Posterior cingulate gyrus (tissue), 11 donors: ENCODE data around the gene TEDC1.

Experiments used
- DNase-seq, 10 donors: peaks; one replicate each; pipeline versions ENCODE4 v3.0.0 to v3.0.0-alpha.2; 2020 to 2021; ENCODE audit warnings: mixed read lengths in 3 of 10
- intact Hi-C: fragments of 100-400 bp; cut with DNase I; formaldehyde crosslinking; loops from one replicate; pipeline ENCODE4 v1.15.1; 2023

TEDC1 gene, protein sequence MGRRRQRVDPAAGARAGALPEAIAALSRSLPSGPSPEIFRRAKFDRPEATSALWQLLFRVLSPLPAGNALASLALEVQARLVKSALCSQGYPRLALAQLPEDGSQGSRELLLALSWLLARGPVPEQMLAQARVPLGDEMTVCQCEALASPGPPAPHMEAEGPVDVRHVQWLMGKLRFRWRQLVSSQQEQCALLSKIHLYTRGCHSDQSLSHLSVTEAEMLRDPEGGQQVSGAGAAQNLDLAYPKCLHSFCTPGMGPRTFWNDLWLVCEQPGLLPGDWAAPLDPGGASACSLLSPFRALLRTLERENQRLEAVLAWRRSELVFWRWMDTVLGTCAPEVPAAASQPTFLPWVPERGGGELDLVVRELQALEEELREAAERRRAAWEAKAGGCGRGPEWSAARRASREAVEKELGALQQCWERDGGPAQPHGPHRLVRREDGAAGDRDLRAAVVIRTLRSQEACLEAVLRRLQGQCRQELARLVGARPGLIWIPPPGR

DNA sequence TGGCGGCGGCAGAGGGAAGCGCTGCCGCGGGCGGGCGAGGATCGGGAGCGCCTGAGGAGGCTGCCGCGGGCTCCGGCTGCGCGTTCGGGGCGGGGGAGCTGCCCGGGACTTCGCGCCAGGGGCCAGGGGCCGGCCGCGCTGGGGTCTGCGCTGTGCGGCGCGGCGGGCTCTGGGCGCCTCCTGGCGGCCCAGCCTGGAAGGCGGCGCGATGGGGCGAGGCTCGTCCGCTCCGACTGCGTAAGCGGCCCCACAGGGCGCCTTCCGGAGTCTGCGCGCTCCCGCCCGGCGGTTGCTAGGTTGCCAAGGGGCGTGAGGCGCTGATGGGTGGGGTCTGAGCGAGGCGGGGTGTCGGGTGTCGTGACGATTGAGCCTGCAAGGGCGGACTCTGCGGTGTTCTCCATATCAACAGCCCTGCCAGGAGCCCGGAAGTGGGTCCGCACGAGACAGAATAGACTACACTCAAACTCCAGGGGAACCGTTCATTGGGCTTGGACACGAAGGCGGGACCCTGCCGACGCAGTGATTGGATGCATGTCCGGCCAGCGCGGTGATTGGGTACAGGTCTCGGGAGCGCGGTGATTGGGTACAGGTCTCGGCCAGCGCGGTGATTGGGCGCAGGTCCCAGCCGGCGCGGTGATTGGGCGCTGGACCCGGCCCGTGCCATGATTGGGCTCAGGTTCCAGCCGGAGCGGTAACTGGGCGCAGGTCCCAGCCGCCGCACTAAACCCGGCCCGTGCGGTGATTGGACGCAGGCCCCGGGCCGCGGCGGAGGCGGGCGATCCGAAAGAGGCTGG, at the start of gene TEDC1:
TEDC1 (plus strand) TSS at position 675 of the 794 bp plus-strand sequence. CDS start 130 bp downstream, outside the sequence.
- peak; percentile 99 to 100 (median 100) for DNase-seq
- intact Hi-C loops, result loop anchor here (1.0 to 2.0 kb wide), 3 partner anchors 9 to 120 kb away; no protein-coding TSS in a partner anchor

DNA sequence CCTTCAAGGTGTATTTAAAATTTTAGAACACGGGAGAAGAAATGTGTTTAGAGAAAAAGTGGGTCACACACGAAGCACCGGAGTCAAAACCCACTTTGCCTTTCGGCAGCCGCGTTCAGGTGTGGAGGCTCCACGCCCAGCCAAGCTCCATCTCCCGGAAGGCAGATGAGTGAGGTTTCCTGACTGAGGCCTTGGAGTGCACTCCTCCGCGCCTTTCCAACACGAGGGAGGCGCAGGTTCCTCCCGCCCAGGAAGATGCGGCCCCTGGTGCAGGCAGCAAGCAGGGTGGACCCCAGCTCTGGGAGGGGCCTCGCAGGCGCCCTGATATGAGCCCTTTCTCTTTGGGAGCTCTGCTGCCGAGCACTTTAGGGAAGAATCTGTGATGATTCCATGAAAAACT, 48.9 kb upstream of the TEDC1 start:
- intact Hi-C loops, result no loop called here
- no peak for DNase-seq

DNA sequence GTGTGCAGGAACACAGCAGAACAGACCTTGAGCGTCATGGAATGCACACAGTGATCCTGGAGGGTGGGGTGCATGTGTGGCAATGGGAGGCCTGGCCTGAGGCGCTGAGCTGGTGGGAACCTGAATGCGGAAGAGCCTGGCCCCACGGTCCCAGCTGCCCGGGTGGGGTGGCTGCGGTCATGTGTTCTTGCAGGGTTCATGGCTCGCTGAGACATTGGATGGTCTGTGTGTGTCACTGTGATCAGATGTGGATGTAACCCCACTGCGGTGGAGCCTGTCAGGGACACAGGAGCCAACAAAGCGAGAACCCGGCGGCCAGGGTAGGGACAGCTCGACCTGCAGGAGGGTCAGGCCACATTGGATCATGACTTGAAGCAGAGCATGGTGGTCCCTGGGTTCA, 48.2 kb upstream of the TEDC1 start:
- intact Hi-C loops, result no loop called here
- DNase-seq, result no peak

DNA sequence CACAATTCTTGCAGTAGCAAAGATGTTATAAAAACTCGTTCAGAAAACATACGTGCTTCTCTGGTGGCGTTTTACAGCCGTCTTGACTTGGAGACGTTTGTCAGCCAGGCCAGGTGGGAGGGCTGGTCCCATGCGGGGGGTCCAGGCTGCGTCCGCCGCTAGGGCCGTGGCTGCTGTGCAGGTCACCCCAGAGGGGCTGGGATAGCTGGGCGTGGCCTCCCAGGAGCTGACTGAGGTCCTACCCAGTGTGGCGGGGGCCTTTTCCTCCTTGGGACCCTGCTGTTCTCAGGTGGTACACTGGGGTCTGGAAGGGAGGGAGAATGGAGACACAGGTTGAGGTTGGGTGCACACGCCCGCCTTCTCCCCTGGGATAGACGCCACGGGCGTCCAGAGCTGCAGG, 46.2 kb upstream of the TEDC1 start:
- intact Hi-C loops, result no loop called here
- DNase-seq, result no peak

DNA sequence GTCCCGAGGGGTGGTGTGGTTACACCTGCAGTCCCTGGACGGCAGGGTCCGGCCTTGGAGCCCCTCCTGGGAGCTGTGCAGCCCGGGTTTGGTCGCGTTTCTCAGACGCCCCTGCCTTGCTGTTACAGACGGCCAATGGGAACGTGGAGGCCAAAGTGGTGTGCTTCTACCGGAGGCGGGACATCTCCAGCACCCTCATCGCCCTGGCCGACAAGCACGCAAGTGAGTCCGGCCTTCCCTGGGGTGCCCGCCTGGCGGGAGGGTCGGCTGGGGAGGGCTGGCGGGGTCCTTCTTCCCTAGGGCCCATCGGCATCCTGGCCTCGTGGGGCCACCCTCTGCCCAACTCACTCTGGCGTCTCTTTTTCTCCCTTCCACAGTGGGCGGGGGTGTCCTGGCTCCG, 45.8 kb upstream of the TEDC1 start:
- intact Hi-C loops, result no loop called here
- no peak for DNase-seq

DNA sequence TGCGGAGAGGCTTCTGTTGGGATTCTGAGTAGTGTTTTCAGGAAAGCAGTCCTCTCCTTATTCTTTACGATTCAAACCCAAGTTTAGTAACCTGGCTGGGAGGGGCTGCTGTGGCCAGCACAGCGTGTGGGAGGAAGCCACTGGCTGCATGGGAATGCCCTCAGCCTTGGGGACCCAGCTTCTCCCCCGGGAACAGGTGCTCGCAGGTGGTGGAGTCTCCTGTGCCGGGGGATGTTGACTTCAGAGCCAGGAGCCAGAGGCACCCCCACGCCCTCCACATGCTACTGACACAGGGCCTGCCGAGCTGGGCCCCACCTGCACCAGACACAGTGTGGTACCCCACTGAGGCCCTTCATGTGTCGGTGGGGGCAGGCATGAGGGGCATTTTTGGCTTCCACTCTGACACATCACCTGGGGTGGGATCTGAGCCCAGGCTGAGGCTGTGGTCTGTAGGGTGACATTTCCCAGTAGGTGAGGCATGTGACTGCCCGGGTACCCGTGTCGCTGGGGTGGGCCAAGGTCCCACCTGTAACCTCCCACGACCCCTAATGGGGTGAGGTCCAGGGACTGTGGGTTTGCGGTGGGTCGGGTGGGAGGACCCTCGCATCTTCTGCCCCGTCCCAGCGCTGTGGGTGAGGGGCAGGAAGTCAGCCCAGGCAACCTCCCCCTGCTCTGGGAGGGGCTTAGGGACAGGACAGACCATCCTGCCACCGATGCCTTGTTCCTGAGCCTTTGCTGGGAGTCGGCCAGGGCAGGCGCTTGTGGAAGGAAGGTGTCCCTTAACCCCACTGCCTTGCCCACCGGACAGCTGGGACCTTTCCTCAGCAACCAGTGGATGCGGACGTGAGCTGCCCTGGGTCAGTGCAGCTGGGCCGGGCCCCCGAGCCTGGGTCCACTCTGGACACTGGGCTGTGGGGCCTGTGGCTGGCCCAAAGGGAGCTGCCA, 44.9 kb upstream of the TEDC1 start:
- intact Hi-C loops, result no loop called here
- DNase-seq, result no peak

DNA sequence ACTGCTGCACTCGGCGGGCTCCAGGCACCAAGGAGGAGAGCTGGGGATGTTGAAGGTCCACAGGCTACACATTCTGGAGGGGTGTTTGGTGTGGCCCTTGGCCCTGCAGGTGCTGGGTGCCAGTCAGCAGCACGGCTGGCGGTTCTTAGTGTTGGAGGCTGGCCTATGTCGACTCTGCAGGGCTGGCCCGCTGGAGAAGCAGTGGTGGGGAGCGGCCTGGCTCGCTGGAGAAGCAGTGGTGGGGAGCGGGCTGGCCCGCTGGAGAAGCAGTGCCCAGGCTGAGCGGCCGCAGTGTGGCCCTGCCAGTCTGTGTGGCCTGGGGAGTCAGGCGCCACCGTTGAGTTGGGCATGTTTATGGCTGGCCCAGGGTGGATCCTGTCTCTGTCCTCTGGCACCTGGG, 44.1 kb upstream of the TEDC1 start:
- intact Hi-C loops, result no loop called here
- DNase-seq, result no peak

DNA sequence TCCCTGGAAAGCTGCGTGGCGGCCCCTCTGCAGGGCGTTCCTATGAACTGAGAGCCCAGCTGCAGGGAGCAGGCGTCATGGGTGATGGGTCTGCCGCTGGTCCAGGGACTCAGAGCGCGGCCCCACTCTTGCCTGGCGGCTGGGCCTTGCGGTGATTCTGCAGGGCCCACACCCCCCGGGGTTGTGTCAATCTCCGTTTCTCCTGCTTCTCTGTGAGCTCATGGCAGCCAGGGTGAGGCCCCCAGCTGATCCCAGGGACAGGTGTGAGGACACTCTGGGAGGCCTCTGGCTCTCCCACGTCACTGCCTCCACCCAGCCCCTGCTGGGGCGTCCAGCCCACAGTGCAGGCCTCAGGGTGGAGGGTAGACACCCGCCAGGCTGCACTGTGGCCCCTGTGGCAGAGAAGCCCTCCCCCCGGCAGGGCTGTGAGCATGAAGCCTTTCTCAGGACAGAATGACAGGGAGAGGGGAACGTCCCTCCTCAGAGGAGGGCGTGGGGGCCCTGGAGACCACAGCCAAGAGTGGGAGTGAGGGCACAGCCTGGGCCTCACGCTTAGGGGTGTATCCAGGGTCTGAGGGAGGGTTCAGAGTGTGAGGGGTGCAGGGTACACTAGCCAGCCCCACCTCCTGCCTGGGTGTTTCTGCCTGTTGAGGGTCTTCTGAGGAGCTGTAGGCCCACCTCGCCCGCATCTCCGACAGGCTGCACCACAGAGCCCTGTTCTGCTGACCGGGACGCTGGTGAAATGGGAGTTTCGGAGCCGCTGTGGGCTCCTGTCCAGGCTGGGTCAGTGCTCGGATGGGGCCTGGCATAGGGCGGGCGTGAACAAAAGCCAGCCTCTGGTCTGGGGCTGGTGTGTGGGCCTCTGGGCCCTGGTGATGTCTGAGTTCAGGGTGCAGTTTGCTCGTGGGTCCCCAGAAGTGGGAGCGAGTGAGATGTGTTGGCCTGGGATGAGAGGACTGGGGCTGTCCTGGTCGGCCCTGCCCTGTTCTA, 43.1 kb upstream of the TEDC1 start:
- intact Hi-C loops, result no loop called here
- no peak for DNase-seq

DNA sequence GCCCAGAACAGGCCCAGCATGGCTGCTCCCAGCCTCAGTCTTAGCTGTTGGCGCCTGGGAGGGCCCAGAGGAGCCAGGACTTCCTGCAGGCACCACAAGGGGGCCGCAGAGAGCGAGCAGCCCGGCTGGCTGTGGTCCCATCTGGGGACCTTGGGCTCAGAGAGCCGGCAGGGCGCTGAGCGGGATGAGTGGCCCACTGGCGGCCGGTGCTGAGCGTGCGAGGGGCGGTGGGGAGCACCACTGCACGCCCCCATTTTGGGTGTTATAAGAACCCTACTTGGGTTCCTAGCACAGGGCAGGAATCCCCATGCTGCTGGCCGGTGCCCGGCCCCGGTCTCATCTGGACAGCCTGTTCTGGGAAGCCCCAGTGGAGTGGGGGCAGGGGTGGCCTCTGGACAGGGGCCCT, 42.3 kb upstream of the TEDC1 start:
- DNase-seq, result peak; percentile 47 to 97 (median 78)
- intact Hi-C loops, result no loop called here

DNA sequence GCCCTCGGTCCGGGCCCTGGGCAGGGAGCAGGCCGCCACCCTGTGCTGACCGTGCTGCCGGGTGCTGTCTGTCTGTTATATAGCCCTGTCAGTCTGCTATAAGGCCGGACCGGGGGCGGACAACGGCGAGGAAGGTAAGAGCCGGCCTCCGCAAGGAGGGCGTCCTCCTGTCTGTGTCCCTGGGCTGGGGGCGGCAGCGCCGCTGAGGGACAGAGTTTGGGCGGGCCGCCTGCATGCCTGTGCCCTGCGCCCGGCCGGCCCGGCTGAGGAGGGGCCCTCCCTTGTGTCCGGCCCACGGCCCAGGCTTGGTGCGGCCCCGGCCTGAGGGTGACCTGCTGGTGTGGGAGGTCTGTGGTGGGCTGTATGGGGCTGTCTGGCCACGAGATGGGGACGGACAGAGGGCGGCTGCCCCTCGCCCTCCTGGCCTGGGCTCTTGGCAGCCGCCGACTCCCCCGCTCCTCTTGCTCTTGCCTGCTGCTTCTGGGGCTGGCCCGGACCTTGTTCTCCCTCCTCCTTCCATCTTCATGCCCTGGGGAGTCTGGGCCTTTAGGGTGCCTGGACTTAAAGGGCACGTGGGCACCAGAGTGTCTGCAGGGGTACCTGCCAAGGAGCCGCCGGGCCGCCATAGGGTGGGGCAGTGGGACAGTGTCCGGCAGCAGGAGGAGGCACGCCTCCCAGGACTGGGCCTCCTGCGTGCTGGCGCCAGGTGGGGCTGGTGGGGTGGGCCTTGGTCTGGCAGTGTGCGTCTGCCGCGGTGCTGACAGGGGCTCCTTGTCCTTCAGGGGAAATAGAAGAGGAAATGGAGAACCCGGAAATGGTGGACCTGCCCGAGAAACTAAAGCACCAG, 41.5 kb upstream of the TEDC1 start:
- DNase-seq, result no peak
- intact Hi-C loops, result no loop called here

DNA sequence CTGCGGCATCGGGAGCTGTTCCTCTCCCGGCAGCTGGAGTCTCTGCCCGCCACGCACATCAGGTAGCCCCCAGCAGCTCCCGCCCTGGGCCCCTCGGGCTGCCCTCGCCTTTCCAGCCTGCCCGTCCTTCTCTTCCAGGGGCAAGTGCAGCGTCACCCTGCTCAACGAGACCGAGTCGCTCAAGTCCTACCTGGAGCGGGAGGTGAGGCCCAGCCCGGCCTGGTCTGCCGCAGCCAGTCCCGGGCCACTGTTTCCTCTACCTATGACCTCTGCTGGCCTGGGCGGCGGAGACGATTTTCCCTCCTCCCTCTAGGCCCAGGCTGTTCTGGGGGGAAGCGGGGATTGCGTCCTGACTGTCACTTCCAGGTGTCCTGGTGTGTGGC, 40.9 kb upstream of the TEDC1 start:
- no peak for DNase-seq
- intact Hi-C loops, result no loop called here

DNA sequence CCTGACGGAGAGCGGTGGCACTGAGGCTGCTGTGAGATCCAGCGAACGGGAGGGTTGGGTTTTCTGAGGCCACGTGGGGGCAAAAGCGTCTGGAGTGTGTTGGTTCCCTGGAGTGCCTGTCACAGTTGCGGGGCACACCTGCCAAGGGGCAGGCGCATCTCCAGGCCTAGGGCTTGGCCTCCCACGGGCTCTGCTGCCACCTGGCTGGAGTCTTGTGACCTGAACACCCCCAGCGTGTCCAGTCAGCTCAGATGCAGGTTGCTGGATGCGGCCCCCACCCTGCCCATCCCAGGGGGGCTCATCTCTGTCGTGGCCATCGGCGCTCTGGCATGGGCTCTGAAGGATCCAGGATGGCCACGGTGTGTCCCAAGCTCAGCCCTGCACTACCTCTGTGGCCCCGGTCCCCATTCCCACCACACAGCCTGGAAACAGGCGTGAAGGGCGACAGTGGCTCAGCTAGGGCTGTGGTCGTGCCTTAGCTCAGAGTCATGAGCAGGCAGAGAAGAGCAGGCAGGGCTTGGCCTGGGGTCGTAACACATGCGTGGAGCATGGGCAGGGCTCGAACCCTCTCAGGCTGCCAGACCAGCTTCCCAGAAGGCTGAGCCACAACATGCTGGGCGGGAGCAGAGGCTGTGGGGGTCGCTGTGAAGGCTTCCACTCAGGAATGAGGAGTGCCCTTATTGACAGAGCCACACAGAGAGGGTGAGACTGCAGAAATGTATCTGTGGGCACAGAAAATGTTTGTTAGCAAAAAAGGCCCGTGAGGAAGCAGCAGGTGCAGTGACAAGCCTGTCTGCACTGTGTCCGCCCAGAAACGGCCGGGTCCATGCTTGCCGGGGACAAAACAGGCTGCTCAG, 40.0 kb upstream of the TEDC1 start:
- no peak for DNase-seq
- intact Hi-C loops, result no loop called here

DNA sequence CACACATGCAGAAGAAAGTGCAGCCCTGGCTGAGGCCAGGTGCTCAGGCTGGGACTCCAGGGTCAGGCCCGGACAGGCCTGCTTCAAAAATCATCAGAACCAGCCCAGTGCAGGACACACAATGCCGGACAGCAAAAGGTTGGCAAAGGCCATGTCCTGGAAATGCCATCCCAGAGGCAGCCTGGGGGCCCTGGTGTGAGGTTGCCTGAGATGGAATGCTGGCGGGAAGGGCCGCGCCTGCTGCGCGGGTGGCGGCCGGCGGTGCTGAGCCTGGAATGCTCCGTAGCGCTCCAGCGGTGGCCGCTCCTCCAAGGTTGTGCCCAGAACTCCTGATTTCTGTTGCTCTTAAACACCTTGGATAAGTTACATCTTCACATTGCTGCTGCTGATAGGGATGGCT, 38.1 kb upstream of the TEDC1 start:
- DNase-seq, result no peak

DNA sequence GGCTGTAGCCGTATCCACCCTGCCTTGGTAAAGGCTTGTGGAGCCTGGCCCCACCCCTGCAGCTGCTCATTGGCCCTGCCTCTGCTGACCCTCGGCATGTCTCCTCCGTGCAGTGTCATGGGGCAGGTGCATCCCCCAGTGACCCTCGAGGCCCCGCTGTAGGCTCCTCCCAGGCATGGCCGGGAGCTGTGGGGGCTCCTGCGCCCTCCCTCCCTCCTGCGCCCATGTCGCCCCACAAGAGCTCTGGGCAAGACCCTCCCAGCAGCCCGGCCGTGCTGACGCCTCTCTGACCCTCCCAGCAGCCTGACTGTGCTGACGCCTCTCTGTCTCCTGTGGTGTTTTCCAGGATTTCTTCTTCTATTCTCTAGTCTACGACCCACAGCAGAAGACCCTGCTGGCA, 37.2 kb upstream of the TEDC1 start:
- intact Hi-C loops, result no loop called here
- no peak for DNase-seq

More for the DNA sequence above, 38.1 kb upstream of the TEDC1 start:
- intact Hi-C loops, result no loop called here

DNA sequence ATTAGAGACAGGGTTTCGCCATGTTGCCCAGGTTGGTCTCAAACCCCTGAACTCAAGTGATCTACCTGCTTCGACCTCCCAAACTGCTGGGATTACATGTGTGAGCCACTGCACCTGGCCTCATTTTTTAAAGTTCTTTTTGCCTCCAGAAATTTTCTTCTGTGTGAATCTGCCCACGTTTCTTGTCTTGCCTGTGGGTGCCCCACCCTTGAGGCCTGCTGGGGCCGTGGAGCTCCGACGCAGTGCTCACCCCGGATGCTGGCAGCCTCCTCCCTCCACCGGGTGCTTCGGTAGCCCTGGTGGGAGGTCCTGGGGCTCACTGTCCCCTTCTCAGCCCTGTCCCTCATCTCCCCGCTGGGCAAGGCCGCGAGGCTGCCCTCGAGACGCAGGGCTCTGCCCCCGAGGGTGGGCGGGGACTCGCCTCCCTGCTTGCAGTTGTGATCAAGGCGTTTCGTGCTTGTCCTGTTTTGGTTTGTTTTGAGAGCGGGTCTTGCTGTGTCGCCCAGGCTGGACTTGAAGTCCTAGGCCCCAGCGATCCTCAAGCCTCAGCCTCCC, 35.9 kb upstream of the TEDC1 start:
- DNase-seq, result no peak
- intact Hi-C loops, result no loop called here

DNA sequence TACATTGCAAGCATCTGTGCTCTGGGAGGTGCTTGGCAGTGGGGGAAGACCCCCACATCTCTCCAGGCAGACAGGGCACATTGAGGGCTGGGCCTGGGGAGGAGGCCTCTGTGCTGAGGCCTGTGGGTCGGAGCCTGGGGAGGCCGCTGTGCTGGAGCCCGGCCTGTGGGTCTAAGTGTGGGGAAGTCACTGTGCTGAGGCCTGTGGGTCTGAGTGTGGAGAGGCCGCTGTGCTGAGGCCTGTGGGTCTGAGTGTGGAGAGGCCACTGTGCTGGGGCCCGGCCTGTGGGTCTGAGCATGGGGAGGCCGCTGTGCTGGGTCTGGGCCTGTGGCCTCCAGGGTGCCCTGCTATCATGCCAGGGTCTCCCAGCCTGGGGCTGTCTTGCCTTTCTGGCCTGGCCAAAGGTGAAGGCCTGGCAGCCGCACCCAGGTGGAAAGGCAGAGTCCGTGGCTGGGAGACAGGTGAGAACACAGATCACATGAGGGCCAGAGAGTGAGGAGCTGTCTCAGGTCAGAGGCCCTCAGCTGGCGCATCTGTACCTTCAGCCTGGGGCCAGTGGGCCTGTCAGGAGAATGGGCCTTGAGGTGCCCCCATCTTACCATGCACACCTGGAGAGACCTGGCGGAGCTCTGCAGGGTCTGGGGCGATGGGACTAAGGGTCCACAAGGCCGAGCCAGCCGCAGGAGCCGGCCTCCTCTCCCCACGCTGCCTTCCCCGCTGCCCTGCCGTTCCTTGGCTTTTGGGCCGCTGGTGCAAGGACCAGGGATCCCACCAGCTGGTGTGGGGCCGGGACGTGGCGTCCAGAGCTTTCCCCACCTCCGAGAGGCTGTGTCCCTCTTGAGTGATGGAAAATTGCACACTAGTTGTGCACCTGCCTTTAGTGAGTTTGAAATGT, 35.0 kb upstream of the TEDC1 start:
- intact Hi-C loops, result no loop called here
- no peak for DNase-seq
